Natural killer cell (primary cell): Measurements from ENCODE around the gene PTRH1. TPM values are rescaled to one million over a fixed set of nuclear protein-coding genes. Genes with fewer than 3 reads are reported as not detected.
A peak's percentile ranks its signal among the peaks of the same experiment; 100 is the strongest.

Experiments used
- ATAC-seq, 3 donors: fragments of 150-1000 bp in 2 of 3; fragments of 200-7000 bp in 1 of 3; cut with Tn5 transposase; 1 replicate in 1 of 3; 2 replicates in 2 of 3; pipeline ENCODE4 v1.10.0; 2021; ENCODE audit warnings: mild to moderate bottlenecking in 2 of 3, moderate library complexity in 2 of 3
- DNase-seq, 2 donors: peaks; one replicate each; pipeline versions ENCODE4 v3.0.0 to v3.0.0-alpha.2; 2013 to 2021; ENCODE audit warnings: mixed read lengths in 1 of 2
- H3K27ac ChIP-seq: one replicate; pipeline ENCODE4 v1.5.1; 2013; ENCODE audit warnings: mild to moderate bottlenecking, low read length
- H3K27me3 ChIP-seq: one replicate; pipeline ENCODE4 v1.6.1; 2013; ENCODE audit warnings: low read length; ENCODE audit not compliant: control insufficient read depth, insufficient read depth
- H3K36me3 ChIP-seq: one replicate; pipeline ENCODE4 v1.6.1; 2013; ENCODE audit warnings: low read length; ENCODE audit not compliant: control insufficient read depth, insufficient read depth
- H3K4me1 ChIP-seq: one replicate; pipeline ENCODE4 v1.6.1; 2013; ENCODE audit warnings: low read length; ENCODE audit not compliant: control insufficient read depth, insufficient read depth
- H3K4me3 ChIP-seq: one replicate; pipeline ENCODE4 v1.5.1; 2013; ENCODE audit warnings: low read length
- H3K9me3 ChIP-seq: one replicate; pipeline ENCODE4 v1.6.1; 2013; ENCODE audit warnings: low read length; ENCODE audit not compliant: control insufficient read depth, insufficient read depth
- H3K27ac Mint-ChIP-seq, 2 donors: one replicate each; pipeline ENCODE4 v1.8.0; 2022; ENCODE audit warnings: mild to moderate bottlenecking in 2 of 2, mixed read lengths in 2 of 2, moderate library complexity in 1 of 2
- H3K27me3 Mint-ChIP-seq, 2 donors: one replicate each; pipeline ENCODE4 v1.8.0; 2022; ENCODE audit warnings: low read depth in 2 of 2, mixed read lengths in 2 of 2
- H3K36me3 Mint-ChIP-seq: one replicate; pipeline ENCODE4 v1.8.0; 2022; ENCODE audit warnings: mixed read lengths
- H3K4me1 Mint-ChIP-seq, 2 donors: one replicate each; pipeline ENCODE4 v1.8.0; 2022; ENCODE audit warnings: mixed read lengths in 2 of 2
- H3K4me3 Mint-ChIP-seq: one replicate; pipeline ENCODE4 v1.8.0; 2022; ENCODE audit warnings: mild to moderate bottlenecking, moderate library complexity, mixed read lengths
- H3K9me3 Mint-ChIP-seq, 2 donors: one replicate each; pipeline ENCODE4 v1.8.0; 2022; ENCODE audit warnings: mixed read lengths in 2 of 2
- CTCF ChIP-seq: fragments of 200-600 bp; IDR thresholded peaks from one replicate; pipeline ENCODE4 v1.8.0; 2022; ENCODE audit warnings: antibody characterized with exemption
- WGBS: methylation state at CpG from one replicate; pipeline ENCODE4 v1.1.7; 2013; ENCODE audit warnings: missing lambda C conversion rate; ENCODE audit not compliant: insufficient coverage; 5-methylcytosine and 5-hydroxymethylcytosine counted together
- intact Hi-C: fragments of 100-400 bp; cut with micrococcal nuclease; formaldehyde crosslinking; loops from one replicate; pipeline ENCODE4 v1.14.2; 2022
- total RNA-seq, 4 donors: library from RNA; stranded (reverse); fragments of 120-200 nt in 1 of 4; gene quantifications; one replicate each; pipeline versions ENCODE4 v1.2.3 to v1.2.4, GENCODE V29; 2013 to 2022

Gene PTRH1
- total RNA-seq, 3 donors from 2014 or later (not counting 1 experiment from before 2014, with no cell fraction given): 6.9 to 11.5 (median 11.0) TPM

GRCh38 chr9:127697575-127697974, 17.9 kb downstream of the PTRH1 start:
- peaks cover 8 to 15% of the 10 kb centered on the region in 2 donors for H3K4me1 Mint-ChIP-seq
- intact Hi-C loops: no loop called here
- Histone ChIP-seq H3K27me3 (no peaks in the 10 kb centered on the region), H3K27ac (no peak overlapping the region), H3K36me3 (no peaks in the 10 kb centered on the region), H3K4me1 (peaks cover 13% of the 10 kb centered on the region), H3K4me3 (no peak overlapping the region), H3K9me3 (no peaks in the 10 kb centered on the region)
- no peak for TF ChIP-seq CTCF
- peak overlapping the region; percentile 84 to 97 for H3K27ac Mint-ChIP-seq
- DNase-seq: no peak
- H3K27me3 Mint-ChIP-seq: no peaks in the 10 kb centered on the region
- no peaks in the 10 kb centered on the region for H3K36me3 Mint-ChIP-seq
- no peak for ATAC-seq
- H3K4me3 Mint-ChIP-seq: no peak overlapping the region
- no peaks in the 10 kb centered on the region for H3K9me3 Mint-ChIP-seq
- WGBS: 98% methylated on average over 5 of the region's 5 CpGs

- H3K36me3 ChIP-seq: no peaks in the 10 kb centered on the region
- Mint-ChIP-seq H3K9me3 (no peaks in the 10 kb centered on the region), H3K27ac (no peak overlapping the region), H3K36me3 (no peaks in the 10 kb centered on the region), H3K4me1 (peaks cover 8 to 11% of the 10 kb centered on the region in 2 donors), H3K4me3 (no peak overlapping the region), H3K27me3 (no peaks in the 10 kb centered on the region)
- ATAC-seq: no peak
- no peaks in the 10 kb centered on the region for H3K27me3 ChIP-seq
- H3K4me1 ChIP-seq: peaks cover 13% of the 10 kb centered on the region
- intact Hi-C loops: no loop called here
- TF ChIP-seq CTCF: no peak
- DNase-seq: no peak
- WGBS: 92% methylated on average over 8 of the region's 9 CpGs
- H3K27ac ChIP-seq: no peak overlapping the region
- no peak overlapping the region for H3K4me3 ChIP-seq
- H3K9me3 ChIP-seq: no peaks in the 10 kb centered on the region
These were observed 20.4 kb downstream of the PTRH1 start for GRCh38 chr9:127694890-127695720.

- 91% methylated on average over 4 of the region's 4 CpGs for WGBS
- Mint-ChIP-seq H3K9me3 (no peaks in the 10 kb centered on the region), H3K27me3 (no peaks in the 10 kb centered on the region), H3K27ac (no peak overlapping the region), H3K4me3 (no peak overlapping the region), H3K36me3 (no peaks in the 10 kb centered on the region), H3K4me1 (no peaks in the 10 kb centered on the region)
- no peak overlapping the region for H3K27ac ChIP-seq
- H3K27me3 ChIP-seq: no peaks in the 10 kb centered on the region
- ATAC-seq: no peak
- no peak overlapping the region for H3K4me3 ChIP-seq
- intact Hi-C loops: no loop called here
- H3K36me3 ChIP-seq: no peaks in the 10 kb centered on the region
- TF ChIP-seq CTCF: no peak
- peaks cover under 1% of the 10 kb centered on the region for H3K4me1 ChIP-seq
- no peak for DNase-seq
- no peaks in the 10 kb centered on the region for H3K9me3 ChIP-seq
These were observed 21.8 kb downstream of the PTRH1 start for GRCh38 chr9:127693697-127694096.

- H3K4me1 ChIP-seq: no peaks in the 10 kb centered on the region
- no peak overlapping the region for H3K4me3 ChIP-seq
- Mint-ChIP-seq H3K9me3 (no peaks in the 10 kb centered on the region), H3K36me3 (no peaks in the 10 kb centered on the region), H3K27me3 (no peaks in the 10 kb centered on the region), H3K4me1 (no peaks in the 10 kb centered on the region), H3K4me3 (no peak overlapping the region), H3K27ac (no peak overlapping the region)
- H3K27me3 ChIP-seq: no peaks in the 10 kb centered on the region
- DNase-seq: no peak
- H3K27ac ChIP-seq: no peak overlapping the region
- TF ChIP-seq CTCF: no peak
- H3K36me3 ChIP-seq: no peaks in the 10 kb centered on the region
- no peaks in the 10 kb centered on the region for H3K9me3 ChIP-seq
- intact Hi-C loops: no loop called here
- 95% methylated on average over 10 of the region's 10 CpGs for WGBS
- no peak for ATAC-seq
These were observed 22.3 kb downstream of the PTRH1 start for GRCh38 chr9:127693143-127693542.
